GM21367 (cell line): ENCODE results near the gene ALG13.
A peak's percentile ranks its signal among the peaks of the same experiment; 100 is the strongest.
"Not testable (repeated sequence)": the region's sequence is repeated elsewhere in the genome, so short reads cannot be mapped to it uniquely, and the experiment has no call there.

ENCODE experiments used
- ATAC-seq: cut with Tn5 transposase; IDR thresholded peaks from one replicate; pipeline ENCODE4 v1.9.1; 2021; ENCODE audit not compliant: unreplicated experiment

The ALG13 gene

DNA sequence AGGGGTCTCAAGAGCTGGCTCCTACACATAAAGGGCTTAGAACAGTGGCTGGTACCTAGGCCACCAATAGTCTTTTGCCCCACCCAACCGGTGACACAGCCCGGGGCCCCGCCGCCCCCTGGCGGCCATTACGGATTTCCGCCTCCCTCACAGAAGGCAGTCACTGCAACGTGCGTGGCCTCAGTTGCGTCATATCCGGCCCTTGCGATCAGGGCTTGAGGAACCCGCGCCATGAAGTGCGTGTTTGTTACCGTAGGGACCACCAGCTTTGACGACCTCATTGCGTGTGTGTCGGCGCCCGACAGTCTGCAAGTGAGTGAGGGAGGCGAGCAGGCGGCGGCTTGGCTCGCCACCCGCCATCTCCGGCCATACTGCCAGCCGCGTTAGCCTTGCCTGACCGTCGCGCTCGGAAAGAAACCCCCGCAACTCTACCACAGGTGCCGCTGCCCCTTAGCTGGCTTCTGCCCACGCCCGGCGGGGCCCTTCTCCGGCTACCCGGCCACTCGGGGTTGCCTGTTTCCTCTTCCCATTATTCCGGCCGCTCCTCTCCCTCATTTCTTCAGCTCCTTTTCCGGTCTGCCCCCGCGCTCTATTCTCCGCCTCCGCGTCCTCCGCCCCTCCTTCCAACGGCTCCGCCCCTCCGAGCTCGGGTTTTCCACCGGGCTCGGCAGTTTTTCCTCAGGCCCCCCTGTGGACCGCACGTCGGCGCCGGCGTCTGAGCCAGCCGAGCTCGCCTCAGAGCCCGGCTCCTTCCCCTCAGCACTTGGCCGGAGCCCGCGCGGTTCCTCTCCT, at the start of gene ALG13:
TSS of gene ALG13 (plus strand) at position 183 of the 792 bp plus-strand sequence. CDS start at position 232, 49 bp downstream.
- peak; percentile 98 for ATAC-seq

DNA sequence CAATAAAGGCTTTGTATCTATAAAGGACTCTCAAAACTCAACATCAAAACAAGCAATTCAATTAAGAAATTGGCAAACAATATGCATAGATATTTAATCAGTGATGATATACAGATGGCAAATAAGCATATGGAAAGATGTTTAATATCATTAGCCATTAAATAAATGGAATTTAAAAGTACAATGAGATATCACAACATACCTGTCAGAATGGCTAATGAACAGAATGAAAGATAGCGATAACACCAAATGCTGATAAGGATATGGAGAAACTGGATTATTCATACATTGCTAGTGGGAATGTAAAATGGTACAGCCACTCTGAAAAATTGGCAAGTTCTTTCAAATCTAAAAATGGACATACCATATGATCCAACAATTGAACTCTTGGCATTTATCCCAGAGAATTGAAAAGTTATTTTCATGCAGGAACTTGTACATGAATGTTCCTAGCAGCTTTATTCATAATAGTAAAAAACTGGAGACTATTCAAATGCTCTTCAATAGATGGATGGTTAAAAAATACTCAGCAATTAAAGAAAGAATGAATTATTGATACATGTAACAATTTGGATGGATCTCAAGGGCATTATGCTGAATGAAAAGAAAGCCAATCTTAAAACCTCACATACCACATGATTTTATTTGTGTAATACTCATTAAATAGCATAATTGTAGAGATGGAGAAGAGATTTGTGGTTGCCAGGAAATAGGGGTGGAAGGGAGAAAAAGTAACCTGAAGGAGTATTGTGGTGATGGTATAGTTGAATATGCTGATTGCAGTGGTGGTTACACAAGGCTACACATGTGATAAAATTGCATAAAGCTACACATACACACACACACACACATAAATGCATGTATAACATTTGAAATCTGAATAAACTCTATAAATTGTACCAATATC, 45.9 kb upstream of the ALG13 start:
- ATAC-seq: no peak

DNA sequence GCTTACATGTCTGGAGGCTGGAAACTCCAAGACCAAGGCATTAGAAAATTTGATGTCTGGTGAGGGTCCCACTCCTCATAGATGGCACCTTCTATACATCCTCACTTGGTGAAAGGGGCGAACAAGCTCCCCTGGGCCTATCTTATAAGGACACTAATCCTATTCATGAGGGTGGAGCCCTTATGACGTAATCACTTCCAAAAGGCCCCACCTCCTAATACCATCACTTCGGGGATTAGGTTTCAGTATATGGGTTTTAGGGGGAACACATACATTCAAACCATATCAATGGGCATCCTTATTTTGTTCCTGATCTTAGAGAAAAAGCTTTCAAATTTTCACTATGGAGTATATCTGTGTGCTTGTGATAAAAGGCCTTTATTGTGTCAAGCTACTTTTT, 39.0 kb upstream of the ALG13 start:
- ATAC-seq: no peak

- ATAC-seq: not testable (repeated sequence)
Measured at GRCh38 chrX:111645165-111645564, 35.8 kb upstream of the ALG13 start.

DNA sequence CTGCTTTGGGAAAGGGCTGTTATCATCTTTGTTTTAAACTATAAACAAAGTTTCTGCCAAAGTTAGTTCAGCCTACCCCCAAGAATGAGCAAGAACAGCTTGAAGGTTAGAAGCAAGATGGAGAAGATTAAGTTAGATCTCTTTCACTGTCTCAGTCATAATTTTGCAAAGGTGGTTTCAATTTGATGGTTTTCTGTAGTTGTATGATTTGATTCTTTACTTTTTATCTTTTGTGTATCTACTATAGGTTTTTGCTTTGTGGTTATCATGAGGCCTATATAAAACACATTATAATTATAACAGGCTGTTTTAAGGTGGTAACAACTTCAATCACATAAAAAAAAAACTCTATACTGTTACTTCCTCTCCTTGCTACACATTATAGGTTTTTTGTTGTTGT, 35.4 kb upstream of the ALG13 start:
- ATAC-seq: no peak

GRCh38 chrX:111646515-111646914, 34.5 kb upstream of the ALG13 start:
- no peak for ATAC-seq

- ATAC-seq: no peak
Measured at GRCh38 chrX:111648802-111649201, 32.2 kb upstream of the ALG13 start.

GRCh38 chrX:111649638-111650037, 31.3 kb upstream of the ALG13 start:
- no peak for ATAC-seq

- no peak for ATAC-seq
Measured at GRCh38 chrX:111650845-111651244, 30.1 kb upstream of the ALG13 start.

DNA sequence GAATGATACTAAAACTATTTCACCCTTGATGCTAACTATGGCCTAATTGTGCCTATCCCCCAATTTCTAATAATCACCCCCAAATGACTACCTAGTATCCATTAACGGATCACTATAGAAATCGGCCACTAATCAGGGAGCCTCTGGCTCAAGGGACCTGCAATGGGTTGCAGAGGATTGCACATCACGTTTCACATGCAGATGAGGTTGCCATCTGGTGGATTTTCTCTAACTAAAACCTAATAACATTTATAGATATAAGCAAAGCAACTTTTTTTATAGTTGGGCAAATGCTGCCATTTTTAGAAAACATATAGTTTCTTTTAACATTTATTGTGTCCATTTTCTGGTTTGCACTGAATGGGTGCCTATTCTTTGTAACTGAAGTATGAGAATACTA, 28.3 kb upstream of the ALG13 start:
- ATAC-seq: no peak

GRCh38 chrX:111661241-111661640, 19.7 kb upstream of the ALG13 start:
- no peak for ATAC-seq

- no peak for ATAC-seq
Measured at GRCh38 chrX:111662292-111662691, 18.7 kb upstream of the ALG13 start.

- ATAC-seq: no peak
Measured at GRCh38 chrX:111671668-111672067, 9.3 kb upstream of the ALG13 start.

DNA sequence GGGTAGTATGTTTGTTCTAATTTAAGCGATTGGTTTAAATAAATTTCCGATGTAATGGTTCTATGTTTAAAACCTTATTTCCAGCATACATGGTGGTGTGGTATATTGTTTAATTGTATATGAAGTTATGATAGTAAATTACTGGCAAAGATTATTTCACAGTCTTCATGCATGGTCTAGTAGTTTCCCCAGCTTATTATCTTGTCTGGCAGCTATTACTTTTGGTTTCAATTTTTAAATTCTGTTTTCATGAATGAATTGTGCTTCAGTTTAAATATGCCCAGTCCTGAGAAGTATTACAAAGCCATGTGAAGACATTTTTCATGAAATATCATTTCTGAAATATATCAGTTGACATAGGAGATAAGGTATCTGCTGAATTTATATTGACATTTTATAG, 6.3 kb downstream of the ALG13 start:
- ATAC-seq: no peak

- no peak for ATAC-seq
Measured at GRCh38 chrX:111695297-111695880, 14.4 kb downstream of the ALG13 start.

GRCh38 chrX:111719426-111720210, 38.6 kb downstream of the ALG13 start:
- no peak for ATAC-seq

GRCh38 chrX:111728096-111728495, 47.1 kb downstream of the ALG13 start:
- no peak for ATAC-seq

GRCh38 chrX:111731351-111731750, 50.4 kb downstream of the ALG13 start:
- ATAC-seq: no peak

GRCh38 chrX:111736571-111736970, 55.6 kb downstream of the ALG13 start:
- ATAC-seq: no peak

GRCh38 chrX:111742018-111742417, 61.0 kb downstream of the ALG13 start:
- no peak for ATAC-seq

- ATAC-seq: no peak
Measured at GRCh38 chrX:111743316-111743715, 62.3 kb downstream of the ALG13 start.
